SK-N-SH treated with all-trans-retinoic acid at 6 μM for 48 hours (cell line): Measurements from ENCODE around the gene CRIP2.

Source experiments
- ARNTL ChIP-seq: fragments of 450-650 bp; formaldehyde crosslinking; IDR thresholded peaks from 2 replicates; pipeline ENCODE4 v1.5.0; 2020; ENCODE audit warnings: low read depth, mild to moderate bottlenecking, moderate library complexity, borderline replicate concordance
- CSDC2 ChIP-seq: fragments of 250-450 bp; sonication (Bioruptor Pico); IDR thresholded peaks from 2 replicates; pipeline ENCODE4 v1.5.0; 2020; ENCODE audit warnings: mild to moderate bottlenecking, moderate library complexity
- ESRRG ChIP-seq: fragments of 250-450 bp; sonication (Bioruptor Pico); IDR thresholded peaks from 2 replicates; pipeline ENCODE4 v1.6.1; 2021; ENCODE audit warnings: mild to moderate bottlenecking
- PATZ1 ChIP-seq: fragments of 250-450 bp; sonication (Bioruptor Pico); IDR thresholded peaks from 2 replicates; pipeline ENCODE4 v1.8.0; 2020; ENCODE audit warnings: mild to moderate bottlenecking, moderate library complexity, borderline replicate concordance
- RARB ChIP-seq: fragments of 250-450 bp; sonication (Bioruptor Pico); IDR thresholded peaks from 2 replicates; pipeline ENCODE4 v1.8.0; 2021; ENCODE audit warnings: mild to moderate bottlenecking, moderate library complexity
- TOX ChIP-seq: fragments of 250-450 bp; sonication (Bioruptor Pico); IDR thresholded peaks from 2 replicates; pipeline ENCODE4 v1.8.0; 2021; ENCODE audit warnings: mild to moderate bottlenecking, moderate library complexity, borderline replicate concordance
- ZFP30 ChIP-seq: fragments of 450-650 bp; formaldehyde crosslinking; IDR thresholded peaks from 2 replicates; pipeline ENCODE4 v1.5.0; 2022; ENCODE audit warnings: mild to moderate bottlenecking, moderate library complexity

GRCh38 chr14:105492031-105492970 lies 17.7 kb downstream of the CRIP2 start:
- TF ChIP-seq ZFP30 (CRISPR knock-in tag) (no peak), TOX (no peak), PATZ1 (CRISPR knock-in tag) (no peak), ESRRG (CRISPR knock-in tag) (no peak), ARNTL (no peak), CSDC2 (no peak), RARB (CRISPR knock-in tag) (no peak)
